HEK293T (cell line): ENCODE measurements around the gene GSN.

Experiments used
- BHLHE40 ChIP-seq: fragments of 450-650 bp; IDR thresholded peaks from 2 replicates; pipeline ENCODE4 v1.6.1; 2016; ENCODE audit warnings: mild to moderate bottlenecking, moderate library complexity, borderline replicate concordance
- ELF4 ChIP-seq: fragments of 450-650 bp; IDR thresholded peaks from 2 replicates; pipeline ENCODE4 v1.6.1; 2017; ENCODE audit warnings: antibody characterized with exemption
- FOXA1 ChIP-seq: fragments of 450-650 bp; IDR thresholded peaks from 2 replicates; pipeline ENCODE4 v1.6.1; 2016; ENCODE audit warnings: mild to moderate bottlenecking
- FOXK2 ChIP-seq: fragments of 450-650 bp; IDR thresholded peaks from 2 replicates; pipeline ENCODE4 v1.6.1; 2016; ENCODE audit warnings: mild to moderate bottlenecking
- HDGF ChIP-seq: fragments of 450-650 bp; IDR thresholded peaks from 2 replicates; pipeline ENCODE4 v1.6.1; 2017; ENCODE audit warnings: antibody characterized with exemption, borderline replicate concordance
- SP1 ChIP-seq: fragments of 450-650 bp; IDR thresholded peaks from 2 replicates; pipeline ENCODE4 v1.6.1; 2017
- SUZ12 ChIP-seq: fragments of 450-650 bp; IDR thresholded peaks from 2 replicates; pipeline ENCODE4 v1.6.1; 2016; ENCODE audit warnings: mild to moderate bottlenecking
- TARDBP ChIP-seq: fragments of 450-650 bp; IDR thresholded peaks from 2 replicates; pipeline ENCODE4 v1.6.1; 2016
- ZNF384 ChIP-seq: fragments of 450-650 bp; IDR thresholded peaks from 2 replicates; pipeline ENCODE4 v1.6.1; 2016
- TF ChIP-seq, protein P1 (sequence below): fragments of 450-650 bp; IDR thresholded peaks from 2 replicates; pipeline ENCODE4 v1.6.1; 2016

DNA sequence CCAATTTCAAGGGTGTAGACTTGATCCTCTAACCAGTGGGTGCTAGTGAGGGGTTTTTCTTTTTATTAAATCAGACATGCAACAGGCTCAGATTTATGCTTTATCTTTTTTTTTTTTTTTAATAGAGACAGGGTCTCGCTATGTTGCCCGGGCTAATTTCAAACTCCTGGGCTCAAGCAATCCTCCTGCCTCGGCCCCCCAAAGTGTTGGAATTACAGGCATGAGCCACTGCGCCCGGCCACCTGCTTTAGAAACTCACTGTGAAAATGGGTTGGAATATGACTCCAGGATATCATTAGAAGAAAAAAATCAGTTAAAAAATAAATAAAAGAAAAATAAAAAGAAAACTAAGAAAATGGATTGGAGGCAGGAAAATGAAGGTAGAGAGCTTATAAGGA is 51.4 kb downstream of the GSN start:
- TF ChIP-seq SP1 (no peak), ZNF384 (no peak), TARDBP (no peak), SUZ12 (no peak), FOXA1 (no peak), ELF4 (no peak), HDGF (no peak), BHLHE40 (no peak), FOXK2 (no peak)
- TF ChIP-seq, protein P1, sequence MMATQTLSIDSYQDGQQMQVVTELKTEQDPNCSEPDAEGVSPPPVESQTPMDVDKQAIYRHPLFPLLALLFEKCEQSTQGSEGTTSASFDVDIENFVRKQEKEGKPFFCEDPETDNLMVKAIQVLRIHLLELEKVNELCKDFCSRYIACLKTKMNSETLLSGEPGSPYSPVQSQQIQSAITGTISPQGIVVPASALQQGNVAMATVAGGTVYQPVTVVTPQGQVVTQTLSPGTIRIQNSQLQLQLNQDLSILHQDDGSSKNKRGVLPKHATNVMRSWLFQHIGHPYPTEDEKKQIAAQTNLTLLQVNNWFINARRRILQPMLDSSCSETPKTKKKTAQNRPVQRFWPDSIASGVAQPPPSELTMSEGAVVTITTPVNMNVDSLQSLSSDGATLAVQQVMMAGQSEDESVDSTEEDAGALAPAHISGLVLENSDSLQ, result no peak
